DMS53 treated with DMSO at 0.1 percent for 48 hours (cell line): ENCODE data around the gene EPB41L4B.

Source experiments
- DNase-seq: peaks from one replicate; lab custom pipeline; 2025; ENCODE audit not compliant: unreplicated experiment; lab: John Stamatoyannopoulos, UW

Gene EPB41L4B

DNA sequence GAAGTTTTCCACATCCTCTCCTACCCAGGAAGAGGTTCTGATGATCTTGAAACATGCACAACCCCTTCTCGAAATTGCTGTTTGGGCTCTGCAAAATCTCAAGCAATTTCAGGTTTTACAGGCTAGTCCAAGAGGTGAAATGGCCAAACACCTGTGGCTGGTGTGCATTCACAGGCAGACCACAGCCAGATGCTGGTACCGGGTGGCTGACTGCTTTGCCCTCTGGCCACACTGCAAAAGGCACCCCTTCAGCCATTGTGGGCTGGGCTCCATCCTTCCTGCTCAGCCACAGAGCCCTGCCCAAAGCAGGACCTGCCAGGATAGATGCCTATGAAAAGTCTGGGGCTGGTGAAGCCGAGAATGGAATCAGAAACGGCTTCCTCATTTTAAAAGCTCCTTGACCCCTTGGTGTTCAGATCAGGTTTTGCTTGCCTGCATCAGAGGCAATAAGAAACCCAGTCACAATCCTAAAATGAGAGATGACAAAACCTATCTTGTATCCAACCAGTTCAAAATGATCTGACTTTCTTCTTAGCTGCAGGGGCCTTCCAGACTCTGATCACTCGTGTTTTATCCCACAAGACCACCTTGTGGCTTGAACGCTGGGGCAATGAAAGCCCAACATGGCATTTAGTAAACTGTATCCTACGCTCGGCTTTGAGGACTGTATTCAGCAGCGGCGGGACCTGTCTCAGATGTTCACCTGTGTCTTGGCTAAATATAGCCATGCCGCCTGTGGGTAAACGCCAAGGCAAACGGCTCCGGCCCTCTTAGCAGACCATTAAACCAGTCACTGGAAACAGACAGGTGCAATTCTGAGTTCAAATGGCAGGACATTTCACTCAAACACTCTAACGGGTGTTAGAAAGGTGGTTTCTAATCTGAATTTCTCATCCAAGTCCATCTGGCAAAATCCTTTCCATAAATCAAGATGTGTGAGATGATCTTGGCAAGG, 49.6 kb downstream of the EPB41L4B start:
- peak; percentile 52 for DNase-seq

DNA sequence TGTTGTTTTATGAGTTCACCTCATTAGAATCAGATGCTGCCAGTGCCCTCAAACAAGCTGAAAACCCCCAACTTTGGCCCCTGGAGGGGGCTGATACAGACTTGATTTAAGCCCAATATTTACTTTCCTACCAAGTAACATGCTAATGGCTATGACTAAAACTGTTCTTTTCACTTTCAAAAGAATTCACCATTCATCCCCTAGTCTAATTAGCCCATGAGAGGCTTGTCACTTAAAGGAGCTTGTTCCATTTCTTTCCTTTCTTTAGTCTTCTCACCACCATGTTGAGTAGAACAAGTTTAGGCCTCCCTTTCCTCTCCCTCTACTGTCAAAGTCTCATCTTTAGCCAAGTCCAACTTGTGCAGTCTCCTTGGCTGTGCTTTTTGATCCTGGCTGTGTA, 50.4 kb downstream of the EPB41L4B start:
- no peak for DNase-seq

DNA sequence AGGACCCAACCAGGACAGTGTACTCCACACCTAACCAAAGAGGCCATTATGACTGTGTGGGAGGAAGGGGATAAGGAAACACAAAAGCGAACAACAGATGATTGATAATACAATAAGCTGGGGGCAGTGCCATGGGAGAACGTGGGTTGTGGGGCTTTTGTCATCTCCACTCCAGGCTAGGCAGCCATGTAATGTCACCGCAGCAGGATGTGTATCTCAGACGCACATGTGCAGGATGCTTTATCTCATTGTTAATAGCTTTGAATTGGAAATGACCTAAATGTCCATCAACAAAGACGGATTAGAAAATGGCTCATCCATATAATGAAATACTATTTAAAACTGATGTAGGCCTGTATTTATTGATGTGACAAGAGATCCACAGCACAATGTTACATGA, 51.0 kb downstream of the EPB41L4B start:
- no peak for DNase-seq

DNA sequence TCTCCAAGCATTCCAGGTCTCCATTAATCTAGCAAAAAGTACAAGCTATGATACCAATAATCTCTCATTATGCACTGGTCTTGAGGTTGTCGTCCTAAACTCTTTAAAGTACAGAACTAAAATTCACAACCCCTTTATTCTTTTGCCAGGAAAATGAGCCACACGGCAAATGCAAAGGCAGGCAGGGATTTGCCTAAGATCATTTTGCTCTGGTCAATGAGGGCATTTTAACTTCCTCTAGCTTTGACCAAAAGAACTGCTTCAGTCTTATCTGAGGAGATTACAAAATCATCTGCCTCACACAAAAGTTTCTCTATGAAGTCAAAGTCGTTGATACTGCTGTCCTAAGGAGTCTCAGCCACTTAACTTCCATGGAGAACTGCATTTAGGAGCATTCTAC, 51.8 kb downstream of the EPB41L4B start:
- no peak for DNase-seq

DNA sequence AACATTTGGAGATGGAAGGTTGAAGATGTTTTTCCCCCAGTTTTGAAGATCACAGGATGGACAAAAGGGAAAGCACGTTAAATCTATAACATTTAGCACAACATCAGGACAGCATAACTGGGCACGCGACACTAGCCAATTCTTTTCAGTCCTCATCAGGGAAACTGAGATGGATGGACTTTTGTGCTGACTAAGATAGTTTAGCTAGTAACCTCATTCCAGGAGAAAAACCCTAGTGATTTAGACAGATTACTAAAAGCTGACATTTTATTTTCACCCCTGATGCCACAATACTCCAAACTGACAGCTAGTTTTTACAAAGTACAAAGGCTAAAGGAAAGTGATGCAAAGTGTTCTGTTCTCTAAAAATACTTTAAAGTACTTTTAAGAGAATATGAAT, 53.3 kb downstream of the EPB41L4B start:
- no peak for DNase-seq

DNA sequence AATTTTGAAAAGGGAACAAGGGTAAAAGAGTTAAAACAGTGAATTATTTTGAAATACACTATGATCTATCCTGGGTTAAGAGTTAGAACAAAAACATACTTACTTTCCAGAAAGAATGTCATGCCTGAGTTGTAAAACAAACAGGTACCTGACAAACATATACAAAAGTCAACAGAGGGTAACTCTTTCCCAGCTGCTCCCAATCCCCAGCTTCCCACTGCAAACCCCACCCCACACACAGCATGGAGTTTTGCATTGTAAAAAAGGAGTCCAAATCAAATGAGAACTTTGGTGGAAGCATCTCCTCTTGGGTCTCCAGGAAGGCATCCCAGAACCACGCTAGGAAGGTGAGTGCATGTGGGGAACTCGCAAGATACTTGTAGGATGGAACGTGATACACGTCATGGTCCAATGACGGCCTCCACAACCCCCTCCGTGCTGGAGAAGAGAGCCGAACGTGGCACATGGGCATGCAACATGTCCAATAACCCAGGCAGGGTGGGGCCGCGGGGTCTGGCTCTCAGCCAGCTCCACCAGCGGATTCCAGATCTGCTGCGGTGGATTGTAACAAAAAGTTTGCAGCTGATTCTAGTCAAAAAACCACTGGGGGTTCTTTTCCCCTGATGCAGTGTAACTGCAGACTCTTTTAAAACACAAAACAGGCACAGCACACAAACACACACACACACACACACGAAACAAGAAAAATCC, 55.8 kb downstream of the EPB41L4B start:
- peak; percentile 66 for DNase-seq

DNA sequence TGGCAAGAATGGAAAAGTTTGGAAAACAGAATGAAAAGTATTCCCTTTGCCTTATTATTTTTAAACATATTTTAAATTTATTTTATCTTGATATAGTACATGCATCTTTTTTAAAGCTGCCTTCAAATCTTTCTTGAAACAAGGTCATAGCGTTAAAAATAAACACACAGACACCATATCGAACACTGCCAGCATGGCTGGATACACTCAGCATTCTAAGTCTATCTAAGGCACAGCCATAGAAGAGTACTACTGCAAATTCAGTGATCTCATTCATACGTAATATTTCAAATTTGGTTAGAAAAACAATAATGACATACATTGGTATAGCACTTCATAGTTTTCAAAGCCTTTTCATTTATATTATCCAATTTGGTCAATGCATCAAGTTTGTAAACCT, 57.5 kb downstream of the EPB41L4B start:
- DNase-seq = no peak

DNA sequence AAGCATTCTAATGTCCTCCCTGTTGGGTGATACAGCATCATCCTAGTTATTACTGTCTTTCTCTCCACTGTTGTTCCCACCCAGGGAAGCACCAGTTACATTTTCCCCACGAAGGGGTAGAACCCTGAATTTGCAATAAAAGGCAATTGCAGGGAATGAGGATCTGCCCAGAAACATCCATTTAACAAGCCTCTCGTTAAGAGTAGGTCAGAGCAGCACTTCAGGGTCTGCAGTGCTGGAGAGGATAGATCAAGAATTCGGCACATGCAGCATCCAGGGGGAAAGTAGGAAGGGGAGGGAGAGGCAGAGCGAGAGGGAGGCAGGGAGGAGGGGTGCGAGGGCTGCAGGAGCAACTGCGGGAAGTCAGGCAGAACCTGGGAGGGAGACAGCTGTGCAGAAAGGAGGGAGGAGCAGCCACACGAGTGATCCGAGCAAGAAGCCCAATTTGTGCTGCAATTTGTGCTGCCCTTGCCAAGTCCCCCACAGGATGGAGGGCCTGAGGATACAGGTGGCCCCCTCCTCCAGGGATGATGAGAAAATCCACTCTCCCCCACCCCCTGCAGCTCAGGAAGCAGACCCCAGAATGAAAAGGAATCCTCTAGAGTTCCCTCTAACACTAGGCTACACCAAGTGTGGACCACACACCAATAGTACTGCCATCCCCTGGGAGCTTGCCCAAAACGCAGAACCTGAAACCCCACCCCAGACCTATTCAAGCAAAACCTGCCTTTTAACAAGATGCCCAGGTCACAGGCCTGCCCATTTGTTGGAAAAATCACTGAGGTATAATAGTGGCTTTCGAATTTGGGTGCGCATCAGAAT, 62.2 kb downstream of the EPB41L4B start:
- no peak for DNase-seq

DNA sequence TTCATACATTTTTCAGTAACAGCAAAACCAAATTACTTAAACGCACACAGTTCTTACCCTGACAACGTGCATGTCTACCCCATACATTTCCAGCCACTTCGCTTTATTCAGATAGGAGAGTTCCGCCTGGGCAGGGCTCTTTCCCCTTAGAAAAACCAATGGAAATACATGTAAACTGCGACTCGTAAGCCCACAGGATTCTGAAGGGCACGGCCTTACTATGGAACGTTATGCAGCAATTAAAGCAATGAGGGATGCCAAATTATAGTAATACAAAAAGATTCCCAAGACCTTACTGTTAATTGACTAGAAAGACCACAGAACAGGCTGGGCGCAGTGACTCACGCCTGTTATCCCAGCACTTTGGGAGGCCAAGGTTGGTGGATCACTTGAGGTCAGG, 64.5 kb downstream of the EPB41L4B start:
- DNase-seq = no peak

DNA sequence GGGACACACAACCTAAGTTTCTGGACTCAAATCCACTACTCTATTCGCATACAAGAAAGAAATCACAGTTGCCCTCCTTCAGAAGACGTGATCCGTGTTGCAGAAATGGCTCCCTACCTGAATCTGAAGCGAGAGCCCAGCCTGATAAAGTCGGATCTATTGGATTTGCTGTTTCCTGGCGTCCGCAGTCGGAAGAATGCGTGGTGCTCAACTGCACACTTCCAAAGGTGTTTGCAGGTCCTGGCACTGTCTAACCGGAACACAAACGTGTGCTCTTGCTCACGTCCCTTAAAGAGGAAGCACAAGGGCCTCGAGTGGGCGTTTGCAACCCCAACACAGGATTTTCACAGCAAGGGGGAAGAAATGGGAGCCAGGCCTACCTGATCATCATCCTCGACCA, 65.5 kb downstream of the EPB41L4B start:
- DNase-seq = no peak

DNA sequence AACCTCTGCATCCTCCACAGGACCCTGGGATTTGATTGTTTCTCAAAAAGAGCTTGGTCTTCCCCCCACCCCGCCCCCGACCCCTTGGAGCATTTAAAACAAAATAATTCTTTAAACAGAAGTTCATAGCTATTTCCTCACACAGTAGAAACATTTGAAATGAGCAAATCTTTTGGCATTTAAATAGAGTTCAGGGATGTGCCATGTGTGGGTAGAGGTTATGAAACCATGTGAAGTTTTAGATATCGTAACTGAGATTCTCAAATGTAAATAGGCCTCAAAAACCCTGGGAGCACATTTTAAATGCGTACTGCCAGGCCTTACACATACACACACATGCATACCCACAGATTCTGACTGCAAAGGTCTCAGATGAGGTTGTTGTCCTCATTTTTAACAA, 66.5 kb downstream of the EPB41L4B start:
- DNase-seq = no peak

DNA sequence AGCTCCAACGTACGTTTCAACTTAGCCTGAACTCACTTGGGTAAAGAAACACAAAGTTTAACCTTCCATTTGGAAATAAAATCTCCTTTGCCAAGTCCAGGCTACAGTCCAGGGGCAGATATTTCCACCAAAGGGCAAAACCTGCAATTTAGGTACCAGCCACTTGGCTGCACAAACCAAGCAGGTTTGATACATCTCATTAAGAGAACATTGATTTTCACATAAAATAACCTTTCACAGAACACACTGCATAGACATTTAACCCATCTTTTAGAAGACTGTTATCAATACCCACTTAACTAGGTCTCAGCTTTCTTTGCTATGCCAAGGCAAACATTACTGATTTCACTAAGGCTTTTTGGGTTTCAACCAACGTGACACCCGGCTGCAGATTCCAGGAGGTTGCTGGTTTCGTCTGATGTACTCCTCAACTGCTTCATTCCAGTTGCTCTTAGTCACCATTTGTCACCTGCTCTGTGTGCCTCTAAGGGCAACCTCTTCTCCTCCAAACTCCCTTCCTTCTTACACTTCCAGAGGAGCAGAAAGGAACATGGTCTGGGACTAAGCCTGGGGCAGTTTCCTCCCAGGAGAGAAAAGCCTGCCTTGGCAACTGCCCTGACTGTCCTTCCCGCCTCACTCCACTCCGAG, 67.1 kb downstream of the EPB41L4B start:
- peak; percentile 22 for DNase-seq

DNA sequence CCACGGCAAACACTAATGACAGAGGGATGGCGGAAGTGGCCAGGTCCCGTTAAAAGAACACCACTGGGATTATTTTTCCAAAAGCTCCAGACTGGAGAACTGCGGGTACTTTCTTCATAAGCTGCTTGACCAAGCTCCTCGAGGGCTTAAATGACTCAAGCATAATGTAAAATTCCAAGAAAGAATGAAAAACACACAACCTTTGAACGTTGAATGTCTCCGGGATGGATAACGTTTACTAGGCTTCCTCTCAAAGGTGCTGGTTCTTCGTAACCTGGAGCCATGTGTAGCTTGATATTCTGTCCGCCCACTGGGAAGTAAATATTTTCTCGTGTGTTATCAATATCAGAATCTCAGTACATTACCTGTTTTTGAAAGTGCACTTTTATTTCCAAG, 67.6 kb downstream of the EPB41L4B start:
- no peak for DNase-seq

DNA sequence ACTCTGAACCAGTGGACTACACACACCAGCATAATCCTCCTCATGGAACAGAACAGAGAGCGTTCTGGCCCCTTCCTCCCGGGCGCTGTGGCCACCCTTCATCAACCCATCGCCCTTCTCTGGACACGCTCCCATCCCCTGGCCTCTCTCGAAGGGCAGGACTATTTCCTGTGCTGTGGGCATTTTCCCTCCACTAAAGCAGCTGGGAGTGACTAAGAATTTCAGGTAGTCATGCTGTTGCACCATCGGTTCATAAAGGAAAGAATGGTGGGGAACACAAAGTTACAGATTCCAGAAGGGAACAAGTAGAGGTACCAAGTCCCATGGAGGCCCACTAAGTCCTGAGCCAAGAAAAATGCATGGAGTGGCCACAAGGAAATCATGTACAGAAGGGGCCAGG, 68.6 kb downstream of the EPB41L4B start:
- DNase-seq = no peak

DNA sequence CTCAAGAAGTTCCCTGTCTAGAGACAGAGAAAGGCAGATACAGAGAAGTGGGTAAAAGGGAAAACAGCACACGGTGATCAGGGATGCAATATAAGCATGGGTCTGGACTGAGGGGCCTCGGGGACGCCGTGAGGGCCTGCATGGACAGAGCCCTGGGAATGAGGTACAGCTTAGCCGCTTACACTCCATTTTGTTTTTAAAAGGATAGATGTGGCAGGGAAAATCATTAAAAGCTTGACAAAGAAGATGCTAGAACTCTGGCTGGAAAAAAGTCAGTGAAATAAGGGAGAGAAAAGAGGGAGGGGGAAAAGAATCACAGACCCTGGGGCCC, 69.1 kb downstream of the EPB41L4B start:
- no peak for DNase-seq

DNA sequence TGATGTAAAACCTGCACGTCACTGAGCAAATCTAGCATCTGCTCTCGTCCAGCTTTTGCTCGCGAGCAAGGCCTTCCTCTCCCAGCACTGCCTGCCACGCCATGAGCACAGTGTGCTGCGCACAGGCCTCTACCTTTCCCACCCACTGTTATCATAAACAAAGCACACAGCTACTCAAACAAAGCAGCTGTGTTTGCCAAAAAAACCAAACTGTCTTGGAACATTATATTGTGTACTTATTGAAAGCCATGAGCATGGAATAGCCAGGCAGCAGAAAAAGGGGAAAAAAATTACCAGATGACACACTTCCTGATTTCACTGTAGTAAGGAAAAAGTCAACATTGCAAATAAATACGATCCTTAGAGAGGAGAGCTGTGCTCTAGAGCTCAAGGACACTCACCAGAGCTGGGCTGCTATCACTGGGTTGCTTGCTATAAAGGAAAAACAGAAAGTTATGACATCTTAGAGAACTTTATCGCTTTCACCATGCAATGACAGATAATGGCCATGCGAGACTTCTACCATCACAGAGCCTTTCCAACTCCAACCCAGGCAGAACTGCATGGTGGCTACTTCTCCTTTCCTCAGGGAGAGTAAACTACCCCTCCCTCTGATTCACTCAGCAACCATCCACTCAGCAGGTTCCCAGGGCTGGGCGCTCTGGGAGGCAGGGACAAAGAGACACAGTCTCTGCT, 69.6 kb downstream of the EPB41L4B start:
- DNase-seq = peak; percentile 92

DNA sequence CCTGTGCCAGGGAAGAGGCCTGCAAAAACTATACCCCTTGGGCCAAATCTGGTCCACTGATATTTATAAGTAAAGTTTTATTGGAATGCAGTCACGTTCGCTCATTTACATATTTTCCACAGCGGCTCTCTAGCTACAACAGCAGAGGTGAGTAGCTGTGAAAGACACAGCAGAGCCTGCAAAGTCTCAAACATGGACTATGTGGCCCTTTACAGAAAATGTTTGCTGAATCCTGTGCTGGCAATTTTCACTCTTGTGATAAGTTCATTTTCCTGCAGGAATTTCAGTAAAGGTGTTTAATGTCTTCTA, 70.1 kb downstream of the EPB41L4B start:
- DNase-seq = no peak

DNA sequence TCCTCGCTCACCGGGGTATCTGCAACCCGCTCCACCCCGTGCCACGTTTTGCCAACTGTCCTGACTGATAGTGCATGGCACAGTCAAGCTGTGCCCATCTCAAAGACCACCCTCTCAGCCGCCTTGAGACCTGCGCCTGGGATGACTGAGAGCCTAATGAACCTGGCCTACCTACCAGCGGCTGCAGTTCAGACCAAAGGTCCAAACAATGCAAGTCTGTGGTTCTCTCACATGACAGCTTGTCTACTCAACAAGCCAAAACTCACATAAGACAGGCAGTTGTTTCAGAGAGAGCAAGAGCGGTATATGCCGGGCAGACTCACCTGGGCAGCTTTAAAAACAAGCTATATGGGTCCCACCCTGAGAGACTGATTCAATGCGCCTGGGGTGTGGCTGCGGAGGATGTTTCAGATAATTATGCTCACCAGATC, 70.5 kb downstream of the EPB41L4B start:
- DNase-seq = no peak

DNA sequence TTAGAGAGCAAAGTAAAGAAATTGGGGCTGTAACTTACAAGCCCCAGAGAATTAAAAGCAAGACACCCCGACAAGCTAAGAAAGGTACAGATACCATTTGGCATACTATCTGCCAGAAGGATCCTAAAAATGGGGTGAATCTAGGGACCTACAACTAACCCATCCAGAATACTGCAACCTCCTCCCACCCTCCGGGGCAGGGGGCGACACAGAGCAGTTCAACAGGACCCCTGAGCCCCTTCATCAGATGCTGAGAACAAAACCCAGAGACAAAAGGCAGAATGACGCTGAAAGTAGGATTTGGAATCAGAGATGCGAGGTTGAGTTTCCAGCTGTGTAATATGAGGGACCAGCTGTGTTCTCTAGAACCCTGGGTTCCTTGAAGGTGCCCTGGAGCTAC, 71.2 kb downstream of the EPB41L4B start:
- DNase-seq = no peak

DNA sequence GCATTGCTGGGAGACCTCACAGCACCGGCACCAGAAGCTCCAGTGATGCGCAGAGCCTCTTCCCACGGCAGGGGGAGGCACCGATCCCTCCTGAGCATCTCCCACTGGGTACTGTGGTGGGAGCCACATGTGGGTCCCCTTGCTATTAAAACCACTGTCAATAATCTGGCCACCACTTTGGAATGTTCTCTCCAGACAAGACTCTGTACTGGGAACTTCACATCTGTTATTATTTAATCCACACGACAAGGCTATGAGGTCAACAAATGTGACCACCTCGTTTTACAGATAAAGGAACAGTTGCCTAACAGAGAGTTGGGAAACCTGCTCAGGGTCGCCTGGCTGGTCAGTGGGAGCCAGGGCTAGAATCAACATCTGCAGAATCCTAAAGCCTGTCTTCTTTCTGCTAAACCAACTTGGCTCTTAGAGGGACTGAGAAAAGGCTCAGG, 72.7 kb downstream of the EPB41L4B start:
- DNase-seq = no peak

DNA sequence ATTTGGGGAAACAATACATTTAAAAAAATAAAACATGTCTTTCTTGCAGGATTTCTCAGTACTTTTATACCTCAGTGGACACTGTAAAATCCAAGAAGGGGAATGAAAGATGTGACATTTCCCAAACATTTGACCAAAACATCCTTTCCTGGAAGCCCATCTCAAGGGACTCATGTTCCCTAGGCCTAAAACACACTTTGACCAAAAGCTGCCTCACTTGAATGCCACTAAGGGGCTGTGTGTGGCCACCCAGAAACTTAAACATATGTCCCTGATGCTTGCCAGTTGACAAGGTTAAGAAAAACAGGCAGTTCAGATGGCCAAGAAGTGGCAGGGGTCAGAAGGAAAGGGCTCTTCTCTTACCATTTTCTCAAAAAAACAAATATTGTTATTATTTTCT, 73.6 kb downstream of the EPB41L4B start:
- DNase-seq = no peak
